HG03066 (cell line): ENCODE measurements around the gene FBXO40.

Source experiments
- ATAC-seq: cut with Tn5 transposase; IDR thresholded peaks from one replicate; pipeline ENCODE4 v1.9.1; 2021; ENCODE audit warnings: low read depth; ENCODE audit not compliant: unreplicated experiment

Gene FBXO40

DNA sequence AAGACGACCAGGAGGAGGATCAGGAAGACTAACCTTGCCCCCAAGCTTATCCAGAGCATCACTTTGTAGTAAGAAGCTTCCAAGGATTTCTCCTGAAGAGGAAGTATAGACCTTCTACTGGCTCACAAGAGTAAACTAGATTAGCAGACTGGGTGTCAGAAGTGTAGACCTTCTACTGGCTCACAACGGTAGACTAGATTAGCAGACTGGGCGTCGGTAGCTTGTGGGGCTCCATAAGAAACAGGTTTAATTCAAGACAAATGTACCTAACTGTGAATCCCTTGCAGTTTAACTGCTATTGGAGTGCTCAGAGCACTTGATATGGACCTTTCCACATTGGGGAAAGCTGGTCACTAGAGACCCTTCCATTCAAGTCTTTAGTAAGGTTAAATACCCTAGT lies 12.9 kb downstream of the FBXO40 start:
- ATAC-seq, result no peak

DNA sequence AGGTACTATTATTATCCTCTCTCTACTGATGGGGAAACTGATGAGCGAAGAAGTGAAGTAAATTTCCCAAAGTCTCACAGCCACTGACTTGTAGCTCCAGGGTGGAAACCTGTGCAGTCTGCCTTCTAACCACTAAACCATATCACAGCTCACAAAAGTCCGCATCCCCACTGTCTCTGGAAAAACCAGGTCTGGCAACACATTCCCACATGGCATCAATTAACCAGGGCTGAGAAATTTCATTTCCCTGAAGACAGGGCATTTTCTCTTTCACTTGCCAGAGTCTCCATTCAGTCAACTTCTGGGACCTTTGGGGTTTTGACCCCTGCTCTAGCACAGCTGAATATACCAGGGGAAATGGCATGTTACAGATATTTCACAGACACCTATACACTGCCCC lies 26.5 kb downstream of the FBXO40 start:
- no peak for ATAC-seq

DNA sequence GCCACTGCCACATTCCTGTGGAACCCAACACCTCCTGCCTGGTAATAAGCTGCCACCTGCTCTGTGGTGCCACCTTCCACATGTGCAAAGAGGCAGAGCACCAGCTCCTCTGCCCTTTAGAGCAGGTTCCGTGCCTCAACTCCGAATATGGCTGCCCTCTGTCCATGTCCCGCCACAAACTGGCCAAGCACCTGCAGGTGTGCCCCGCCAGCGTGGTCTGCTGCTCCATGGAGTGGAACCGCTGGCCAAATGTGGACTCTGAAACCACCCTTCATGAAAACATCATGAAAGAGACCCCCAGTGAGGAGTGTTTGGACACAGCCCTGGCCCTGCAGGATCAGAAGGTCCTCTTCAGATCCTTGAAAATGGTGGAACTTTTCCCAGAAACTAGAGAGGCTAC lies 28.3 kb downstream of the FBXO40 start:
- ATAC-seq, result no peak

- no peak for ATAC-seq
Measured at GRCh38 chr3:121624147-121624899, 31.1 kb downstream of the FBXO40 start.

GRCh38 chr3:121626495-121626894 lies 33.3 kb downstream of the FBXO40 start:
- no peak for ATAC-seq

DNA sequence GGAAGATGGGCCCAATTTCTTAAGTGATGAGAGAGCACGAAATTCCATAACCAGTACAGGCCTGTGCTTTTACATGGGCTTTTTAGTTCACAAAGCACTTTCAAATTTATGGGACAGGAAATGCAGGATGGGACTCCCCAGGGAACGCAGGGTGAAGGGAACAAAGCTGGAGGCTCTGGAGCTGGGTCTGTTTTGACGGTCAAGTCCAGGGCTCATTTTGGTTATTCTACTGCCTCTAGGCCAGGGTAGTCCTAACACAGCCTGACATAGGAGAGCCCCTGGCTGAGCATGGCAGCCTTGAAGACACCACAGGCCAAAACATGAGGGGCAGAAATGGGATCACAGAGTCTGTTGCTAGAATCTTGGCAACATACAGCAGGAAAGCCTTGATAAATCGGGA lies 34.0 kb downstream of the FBXO40 start:
- ATAC-seq, result no peak

DNA sequence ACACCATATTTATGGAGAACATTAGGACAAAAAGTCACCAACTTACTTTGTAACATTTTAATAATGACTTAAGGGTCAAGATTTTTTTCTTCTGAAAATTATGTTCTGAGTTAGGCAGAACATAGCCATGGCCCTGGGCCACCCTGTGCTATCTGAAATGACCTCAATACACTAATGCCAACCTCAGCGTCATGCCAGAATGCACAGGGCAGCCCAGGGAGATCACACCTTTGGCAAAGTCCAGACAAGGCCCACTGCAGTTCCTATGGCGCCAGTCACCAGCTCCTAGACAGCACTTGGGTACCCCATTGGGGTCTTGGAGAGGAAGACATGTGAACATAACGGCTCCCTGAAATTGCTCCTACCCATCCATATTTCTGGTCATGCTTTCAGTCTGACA lies 34.4 kb downstream of the FBXO40 start:
- no peak for ATAC-seq

GRCh38 chr3:121629601-121630000 lies 36.4 kb downstream of the FBXO40 start:
- ATAC-seq, result no peak

DNA sequence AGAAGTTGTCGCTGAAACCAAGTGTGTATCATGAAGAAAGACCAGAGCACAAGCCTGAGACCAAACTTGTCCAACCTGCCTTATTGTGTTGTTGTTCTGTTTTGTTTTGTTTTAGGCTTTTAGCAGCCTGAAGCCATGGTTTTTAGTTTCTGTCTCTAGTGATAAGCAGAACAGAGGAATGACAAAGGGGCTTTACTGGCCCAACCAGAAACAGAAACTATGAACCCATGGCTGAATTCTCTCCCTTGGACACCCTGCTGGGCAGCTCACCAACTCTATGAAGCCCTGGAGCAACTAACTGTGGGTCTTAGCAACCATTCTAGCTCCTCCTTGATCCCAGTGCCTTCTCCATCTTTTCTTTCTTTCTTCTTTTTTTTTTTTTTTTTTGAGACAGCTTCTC lies 37.2 kb downstream of the FBXO40 start:
- ATAC-seq, result no peak

DNA sequence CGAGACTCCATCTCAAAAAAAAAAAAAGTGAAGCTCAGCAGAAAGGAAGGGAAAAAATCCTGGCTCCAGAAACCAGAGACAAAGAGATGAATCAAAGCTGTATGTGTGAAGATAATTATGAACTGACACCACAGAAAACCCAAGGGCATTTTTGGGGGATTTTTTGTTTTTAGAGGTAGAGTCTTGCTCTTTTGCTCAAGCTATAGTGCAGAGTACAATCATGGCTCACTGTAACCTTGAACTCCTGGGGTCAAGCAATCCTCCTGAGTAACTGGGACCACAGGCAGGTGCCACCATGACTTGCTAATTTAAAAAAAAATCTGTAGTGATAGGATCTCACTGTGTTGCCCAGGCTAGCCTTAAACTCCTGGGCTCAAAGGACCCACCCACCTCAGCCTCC lies 44.7 kb downstream of the FBXO40 start:
- ATAC-seq, result no peak

- ATAC-seq, result no peak
Measured at GRCh38 chr3:121641127-121641526, 47.9 kb downstream of the FBXO40 start.

DNA sequence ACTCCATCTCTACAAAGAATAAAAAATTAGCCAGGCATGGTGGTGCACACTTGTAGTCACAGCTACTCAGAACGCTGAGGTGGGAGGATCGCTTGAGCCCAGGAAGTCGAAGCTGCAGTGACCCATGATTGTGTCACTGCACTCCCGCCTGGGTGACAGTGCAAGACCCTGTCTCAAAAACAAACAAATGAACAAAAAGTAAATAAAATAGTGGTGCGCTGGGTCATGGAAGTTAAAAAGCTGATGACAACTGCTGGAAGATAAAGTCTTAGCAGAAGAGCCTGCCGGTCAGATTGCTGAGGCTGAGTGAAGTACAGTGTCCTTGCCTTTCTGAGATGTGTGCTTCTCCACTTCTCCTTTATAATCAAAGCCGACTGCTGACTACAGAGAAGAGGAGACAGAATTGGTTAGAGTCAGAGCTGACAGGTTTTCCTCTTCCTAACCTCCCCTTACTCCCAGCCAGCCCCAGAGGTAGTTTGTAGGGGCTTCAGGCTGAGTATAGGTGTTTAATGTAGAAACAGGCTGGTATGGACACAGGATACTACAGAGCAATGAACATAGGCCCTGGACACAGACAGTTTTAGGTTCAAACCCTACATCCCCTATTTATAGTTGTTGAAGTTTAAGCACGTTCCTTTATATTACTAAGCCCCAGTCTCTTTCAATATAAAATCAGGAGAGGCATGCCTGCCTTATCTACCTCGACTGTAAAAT lies 49.6 kb downstream of the FBXO40 start:
- ATAC-seq, result no peak

- ATAC-seq, result no peak
Measured at GRCh38 chr3:121645054-121645453, 51.9 kb downstream of the FBXO40 start.

DNA sequence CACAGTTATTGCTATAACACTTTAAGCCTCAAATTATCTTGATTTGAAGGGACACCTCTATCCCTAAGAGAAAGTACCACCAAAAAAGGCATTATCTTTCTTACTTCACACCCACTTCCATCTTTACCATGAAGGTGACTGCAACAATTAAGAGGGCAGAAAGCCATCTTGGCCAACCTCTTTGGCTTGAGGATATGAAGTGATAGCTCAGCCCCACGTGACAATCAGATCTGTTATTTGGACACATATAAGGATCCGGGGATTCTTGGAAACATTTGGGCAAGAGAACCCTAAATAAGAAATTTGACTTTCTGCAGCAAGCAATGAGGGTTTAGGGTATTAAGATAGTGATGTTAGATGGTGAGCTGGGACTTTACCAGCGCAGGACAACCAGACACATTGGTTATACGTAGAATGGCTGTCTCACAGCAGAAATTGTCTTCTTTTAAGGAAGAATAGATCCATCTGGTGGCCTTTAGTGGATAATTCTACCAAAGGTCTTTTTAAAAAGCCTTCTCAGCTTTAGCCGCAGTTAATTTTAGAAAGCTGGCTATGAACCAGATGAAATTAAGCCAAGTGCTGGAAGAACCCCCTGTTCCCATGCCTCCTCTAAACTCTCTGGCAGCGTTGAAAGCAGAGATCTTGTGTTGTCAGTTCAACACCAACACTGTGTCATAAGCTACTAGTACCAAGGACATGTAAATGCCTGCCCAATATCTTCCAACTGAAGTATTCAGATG lies 55.2 kb downstream of the FBXO40 start:
- ATAC-seq, result no peak

- no peak for ATAC-seq
Measured at GRCh38 chr3:121649645-121650044, 56.5 kb downstream of the FBXO40 start.

GRCh38 chr3:121651684-121652083 lies 58.5 kb downstream of the FBXO40 start:
- no peak for ATAC-seq

GRCh38 chr3:121654493-121655385 lies 61.6 kb downstream of the FBXO40 start:
- ATAC-seq, result peak; percentile 67

GRCh38 chr3:121658716-121659435 lies 65.7 kb downstream of the FBXO40 start:
- no peak for ATAC-seq

DNA sequence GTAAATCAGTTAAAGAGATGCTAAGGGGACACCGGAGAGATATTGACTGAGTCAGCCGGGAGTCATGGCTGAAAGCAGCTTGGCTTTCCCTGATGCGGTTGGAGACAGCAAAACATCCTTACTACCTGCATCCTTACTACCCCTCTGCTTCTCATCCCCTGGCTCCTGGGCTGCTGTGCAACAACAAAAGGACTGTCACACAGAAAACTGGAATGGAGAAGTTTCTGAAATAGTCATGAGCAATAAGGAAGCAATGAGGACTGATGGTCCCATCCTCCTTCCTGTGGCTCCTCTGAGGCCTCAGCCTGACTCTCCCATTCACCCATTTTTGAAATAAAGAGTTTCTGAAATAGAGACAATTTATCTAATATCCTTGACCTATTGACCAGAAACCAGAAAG lies 66.4 kb downstream of the FBXO40 start:
- no peak for ATAC-seq
